ENCODE data around the gene TAOK2. TPM values are rescaled to one million over a fixed set of nuclear protein-coding genes. Genes with fewer than 3 reads are reported as not detected.

Gene TAOK2
- total and polyA plus RNA-seq, 2 donors from 2014 or later = 19.6 to 54.3 TPM

- FAIRE-seq (no peak), DNase-seq (no peak)
- intact Hi-C loops (cut with DNase I) = no loop called here
- H3K4me1 ChIP-seq (ENCODE audit: control insufficient read depth in 2 of 3, insufficient read depth in 2 of 3, low read depth in 1 of 3, low read length in 3 of 3) = peaks cover 0 to 5% (median 4%) of the 10 kb centered on the region in 3 donors
- H3K36me3 ChIP-seq (ENCODE audit: control insufficient read depth in 2 of 3, insufficient read depth in 3 of 3, low read length in 3 of 3) = peaks cover 17 to 88% (median 79%) of the 10 kb centered on the region in 3 donors
- H3K27me3 ChIP-seq (ENCODE audit: control insufficient read depth, insufficient read depth, low read length) = no peaks in the 10 kb centered on the region
- H3K4me3 ChIP-seq (ENCODE audit: low read length in 3 of 3) = no peak overlapping the region
- no peaks in the 10 kb centered on the region for H3K9me3 ChIP-seq (ENCODE audit: control insufficient read depth in 2 of 3, insufficient read depth in 1 of 3, low read length in 3 of 3)
- no peak overlapping the region for H3K9ac ChIP-seq (ENCODE audit: low read length in 3 of 3)
- TF ChIP-seq CTCF (IDR thresholded peaks at IDR 0.05; ENCODE audit: borderline replicate concordance, extremely low read depth, insufficient read depth) = no peak
- H3K27ac ChIP-seq (ENCODE audit: low read depth in 2 of 2, low read length in 2 of 2) = no peak overlapping the region
These were observed 9.1 kb downstream of the TAOK2 start for GRCh38 chr16:29982560-29983419.

DNA sequence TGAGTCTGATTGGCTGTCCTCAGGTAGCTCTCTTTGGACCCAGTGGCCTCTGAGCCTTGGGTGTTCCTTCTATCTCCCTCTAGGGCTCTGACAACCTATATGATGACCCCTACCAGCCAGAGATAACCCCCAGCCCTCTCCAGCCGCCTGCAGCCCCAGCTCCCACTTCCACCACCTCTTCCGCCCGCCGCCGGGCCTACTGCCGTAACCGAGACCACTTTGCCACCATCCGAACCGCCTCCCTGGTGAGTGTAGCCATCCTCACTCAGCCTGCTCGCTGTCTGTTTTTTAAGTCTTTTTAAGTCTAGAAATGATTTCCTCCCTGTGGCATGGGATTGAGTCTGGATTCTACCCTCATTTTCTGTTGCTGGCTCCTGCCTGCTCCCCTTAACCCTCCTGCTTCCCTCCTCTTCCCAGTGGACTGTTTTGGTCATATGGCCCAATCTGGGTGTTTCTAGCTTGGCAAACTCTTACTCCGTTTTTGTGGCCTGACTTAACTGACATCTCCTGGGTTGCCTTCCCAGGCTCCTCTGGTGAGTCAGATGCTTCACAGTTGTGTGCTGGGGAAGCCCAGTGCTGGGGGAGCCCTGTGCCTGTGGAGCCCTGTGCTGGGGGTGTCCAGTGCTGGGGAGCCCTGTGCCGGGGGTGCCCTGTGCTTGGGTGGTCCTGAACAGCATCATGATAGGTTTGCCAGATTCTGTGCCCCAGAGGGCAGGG is 9.9 kb downstream of the TAOK2 start:
- Histone ChIP-seq H3K36me3 (ENCODE audit: control insufficient read depth in 2 of 3, insufficient read depth in 3 of 3, low read length in 3 of 3) (peaks cover 12 to 87% (median 75%) of the 10 kb centered on the region in 3 donors), H3K9me3 (ENCODE audit: control insufficient read depth in 2 of 3, insufficient read depth in 1 of 3, low read length in 3 of 3) (no peaks in the 10 kb centered on the region)
- FAIRE-seq = no peak

DNA sequence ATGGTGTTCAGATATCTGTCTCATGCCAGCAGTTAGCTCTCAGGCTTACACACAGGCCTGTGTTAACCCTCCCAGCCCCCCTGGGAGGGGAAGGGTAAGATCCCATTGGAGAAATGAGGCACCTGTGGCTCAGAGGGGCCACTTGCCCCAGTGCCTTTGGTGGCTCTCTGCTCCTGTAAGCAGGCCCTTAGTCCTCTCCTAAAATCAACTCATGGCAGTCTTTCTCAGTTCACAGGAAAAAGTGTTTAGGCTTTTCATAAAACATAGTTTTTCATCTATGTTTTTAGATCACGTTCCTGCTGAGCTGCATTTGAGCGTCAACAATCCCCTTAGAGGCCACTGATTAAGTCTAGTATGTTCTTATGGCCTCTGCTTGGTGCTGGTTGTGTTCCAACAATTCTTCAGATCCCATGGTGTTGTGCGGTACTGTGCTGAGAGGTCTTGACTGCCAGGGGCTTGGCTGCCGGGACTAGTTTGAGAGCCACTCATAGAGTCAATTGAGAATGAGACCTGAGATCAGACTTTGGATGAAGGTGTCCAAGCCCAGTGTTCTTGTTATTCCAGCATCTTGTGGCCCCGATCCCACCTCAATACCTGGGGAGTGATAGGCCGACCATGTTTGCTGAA is 10.6 kb downstream of the TAOK2 start:
- Histone ChIP-seq H3K36me3 (ENCODE audit: control insufficient read depth in 2 of 3, insufficient read depth in 3 of 3, low read length in 3 of 3) (peaks cover 7 to 80% (median 74%) of the 10 kb centered on the region in 3 donors), H3K27ac (ENCODE audit: low read depth in 2 of 2, low read length in 2 of 2) (no peak overlapping the region), H3K9me3 (ENCODE audit: control insufficient read depth in 2 of 3, insufficient read depth in 1 of 3, low read length in 3 of 3) (no peaks in the 10 kb centered on the region), H3K9ac (ENCODE audit: low read length in 3 of 3) (no peak overlapping the region), H3K4me3 (ENCODE audit: low read length in 3 of 3) (no peak overlapping the region), H3K4me1 (ENCODE audit: control insufficient read depth in 2 of 3, insufficient read depth in 2 of 3, low read depth in 1 of 3, low read length in 3 of 3) (no peaks in the 10 kb centered on the region), H3K27me3 (ENCODE audit: control insufficient read depth, insufficient read depth, low read length) (no peaks in the 10 kb centered on the region)
- intact Hi-C loops (cut with DNase I) = no loop called here
- no peak for TF ChIP-seq CTCF (IDR thresholded peaks at IDR 0.05; ENCODE audit: borderline replicate concordance, extremely low read depth, insufficient read depth)
- DNase-seq = no peak
- no peak for FAIRE-seq

More for the DNA sequence above, 9.9 kb downstream of the TAOK2 start:
- intact Hi-C loops (cut with DNase I) = no loop called here
- H3K27me3 ChIP-seq (ENCODE audit: control insufficient read depth, insufficient read depth, low read length) = no peaks in the 10 kb centered on the region
- H3K9ac ChIP-seq (ENCODE audit: low read length in 3 of 3) = no peak overlapping the region
- no peak for TF ChIP-seq CTCF (IDR thresholded peaks at IDR 0.05; ENCODE audit: borderline replicate concordance, extremely low read depth, insufficient read depth)
- no peak for DNase-seq
- H3K4me3 ChIP-seq (ENCODE audit: low read length in 3 of 3) = no peak overlapping the region
- H3K4me1 ChIP-seq (ENCODE audit: control insufficient read depth in 2 of 3, insufficient read depth in 2 of 3, low read depth in 1 of 3, low read length in 3 of 3) = peaks cover 0 to 3% (median 0%) of the 10 kb centered on the region in 3 donors
- no peak overlapping the region for H3K27ac ChIP-seq (ENCODE audit: low read depth in 2 of 2, low read length in 2 of 2)
